Endothelial cell of umbilical vein (primary cell): ENCODE measurements around the gene SYTL3. TPM values are rescaled to one million over a fixed set of nuclear protein-coding genes. Genes with fewer than 3 reads are reported as not detected.

Experiments
- BruUV-seq: library from RNA; stranded (reverse); fragments of 400-500 nt; replicated peaks from 2 replicates; lab custom pipeline; 2021; lab: Mats Ljungman, UMichigan
- CTCF ChIA-PET: fragments of 300-600, 350-600 bp; sonication (Branson Sonifier 250); formaldehyde crosslinking; loops from one replicate; lab custom pipeline; 2021; ENCODE audit warnings: antibody characterized with exemption, inconsistent platforms; lab: Charles Lee
- POLR2A ChIA-PET: fragments of 300-600, 350-600 bp; sonication (Branson Sonifier 250); formaldehyde crosslinking; loops from one replicate; lab custom pipeline; 2021; ENCODE audit warnings: antibody characterized with exemption, inconsistent platforms; lab: Charles Lee
- DNase-seq: peaks from one replicate; pipeline ENCODE4 v3.0.0-alpha.2; 2011; ENCODE audit warnings: low read depth, low spot score
- FAIRE-seq: peaks from 2 replicates; lab custom pipeline; 2011; peaks lifted over from hg19 to GRCh38; lab: Jason Lieb, UNC
- H2AFZ ChIP-seq: 2 replicates; pipeline ENCODE4 v1.6.0; 2012; ENCODE audit warnings: low read depth, low read length, control low read depth, inconsistent platforms
- H3K27ac ChIP-seq: 2 replicates; pipeline ENCODE4 v1.5.1; 2011; ENCODE audit warnings: low read depth, mild to moderate bottlenecking, control low read depth, low read length, moderate library complexity; ENCODE audit not compliant: insufficient read depth
- H3K27me3 ChIP-seq, 2 experiments: 2 replicates each; pipeline versions ENCODE4 v1.6.0 to v1.6.1; 2011; ENCODE audit warnings: low read length in 2 of 2, mixed read lengths in 1 of 2; ENCODE audit not compliant: control insufficient read depth in 2 of 2, insufficient read depth in 2 of 2
- H3K36me3 ChIP-seq, 2 experiments: 2 replicates in 1 of 2; 3 replicates in 1 of 2; pipeline ENCODE4 v1.5.1; 2011; ENCODE audit warnings: low read length in 2 of 2, mild to moderate bottlenecking in 1 of 2, moderate library complexity in 1 of 2; ENCODE audit not compliant: control insufficient read depth in 2 of 2, insufficient read depth in 2 of 2; ENCODE audit errors: extremely low read depth in 1 of 2
- H3K4me1 ChIP-seq: 3 replicates; pipeline ENCODE4 v1.5.1; 2011; ENCODE audit warnings: mild to moderate bottlenecking, low read length; ENCODE audit not compliant: control insufficient read depth, insufficient read depth; ENCODE audit errors: extremely low read depth
- H3K4me2 ChIP-seq: 2 replicates; pipeline ENCODE4 v1.6.1; 2011; ENCODE audit warnings: low read length, control low read depth, mixed read lengths; ENCODE audit not compliant: insufficient read depth
- H3K4me3 ChIP-seq, 3 experiments: fragments of 200-600 bp in 1 of 3; sonication (generic), shearing (Covaris generic) in 1 of 3; replicated peaks in 1 of 3; 2 replicates each; pipeline ENCODE4 v1.5.1; 2011 to 2016; ENCODE audit warnings: control low read depth in 3 of 3, low read length in 3 of 3, mild to moderate bottlenecking in 2 of 3, inconsistent platforms in 1 of 3, low read depth in 1 of 3, moderate library complexity in 1 of 3; ENCODE audit not compliant: insufficient read depth in 1 of 3
- H3K79me2 ChIP-seq: 2 replicates; pipeline ENCODE4 v1.6.0; 2012; ENCODE audit warnings: low read length, inconsistent platforms; ENCODE audit not compliant: control insufficient read depth, insufficient read depth
- H3K9ac ChIP-seq: replicated peaks from 2 replicates; pipeline ENCODE3; 2011; ENCODE audit warnings: low read length, control low read depth; ENCODE audit not compliant: insufficient read depth; ENCODE audit errors: extremely low read depth
- H3K9me1 ChIP-seq: replicated peaks from 3 replicates; pipeline ENCODE4 v1.6.0; 2011; ENCODE audit warnings: mild to moderate bottlenecking, low read length; ENCODE audit not compliant: control insufficient read depth, insufficient read depth; ENCODE audit errors: extremely low read depth
- H3K9me3 ChIP-seq: replicated peaks from 2 replicates; pipeline ENCODE4 v1.5.1; 2012; ENCODE audit warnings: low read length, inconsistent platforms; ENCODE audit not compliant: control insufficient read depth, insufficient read depth
- H4K20me1 ChIP-seq: replicated peaks from 2 replicates; pipeline ENCODE3; 2011; ENCODE audit warnings: mild to moderate bottlenecking, low read length; ENCODE audit not compliant: control insufficient read depth, insufficient read depth; ENCODE audit errors: extremely low read depth
- EZH2 ChIP-seq: IDR thresholded peaks from 2 replicates; pipeline ENCODE4 v1.6.1; 2012; ENCODE audit warnings: borderline replicate concordance, low read depth, mild to moderate bottlenecking, moderate library complexity, low read length, inconsistent platforms; ENCODE audit not compliant: severe bottlenecking
- FOS ChIP-seq: IDR thresholded peaks from 2 replicates; pipeline ENCODE4 v1.6.1; 2011; ENCODE audit warnings: mild to moderate bottlenecking, low read length, moderate library complexity, borderline replicate concordance; ENCODE audit not compliant: insufficient read depth
- GATA2 ChIP-seq: IDR thresholded peaks from 2 replicates; pipeline ENCODE4 v1.7.0; 2011; ENCODE audit warnings: low read depth, mild to moderate bottlenecking, moderate library complexity, mixed read lengths, low read length; ENCODE audit not compliant: insufficient read length, insufficient read depth
- JUN ChIP-seq: IDR thresholded peaks from 2 replicates; pipeline ENCODE4 v1.6.1; 2011; ENCODE audit warnings: borderline replicate concordance, low read depth; ENCODE audit not compliant: insufficient read length, insufficient read depth
- MYC ChIP-seq: IDR thresholded peaks from one replicate; pipeline ENCODE4 v1.6.1; 2011; ENCODE audit warnings: mild to moderate bottlenecking, low read depth, low read length
- POLR2A ChIP-seq: IDR thresholded peaks from 2 replicates; pipeline ENCODE4 v1.6.1; 2012; ENCODE audit warnings: low read depth, mild to moderate bottlenecking, control low read depth, low read length
- POLR2AphosphoS5 ChIP-seq: IDR thresholded peaks from 2 replicates; pipeline ENCODE4 v1.6.1; 2012; ENCODE audit warnings: low read depth, mild to moderate bottlenecking, control low read depth, low read length, moderate library complexity; ENCODE audit not compliant: insufficient read depth
- dilution Hi-C: fragments of 300-500 bp; cut with MboI; formaldehyde crosslinking; loops from one replicate; pipeline ENCODE4 v1.15.0; 2019; ENCODE audit warnings: low sequenced_read_pairs; ENCODE audit not compliant: extremely low pct_ligation_motif_present
- intact Hi-C: fragments of 100-400 bp; cut with micrococcal nuclease; formaldehyde crosslinking; loops from one replicate; pipeline ENCODE4 v1.10.0; 2022
- polyA plus RNA-seq, 4 experiments: library from polyadenylated mRNA; depleted of rRNA in 3 of 4; stranded (reverse) in 3 of 4; unstranded in 1 of 4; fragments of >200 nt; gene quantifications; 2 replicates each; pipeline versions ENCODE4 v1.2.1 to v1.2.3, GENCODE V29; 2011 to 2012; ENCODE audit warnings: missing spikeins in 1 of 4
- total RNA-seq: library from RNA; stranded (reverse); gene quantifications from 2 replicates; pipeline ENCODE4 v1.2.3, GENCODE V29; 2021
- TF ChIP-seq, protein P1 (sequence below), 2 donors: IDR thresholded peaks; 1 replicate in 1 of 2; 2 replicates in 1 of 2; pipeline ENCODE4 v1.5.1; 2011; ENCODE audit warnings: low read length in 2 of 2, mild to moderate bottlenecking in 2 of 2, moderate library complexity in 2 of 2, control low read depth in 1 of 2, inconsistent platforms in 1 of 2, low read depth in 1 of 2; ENCODE audit not compliant: insufficient read depth in 1 of 2; ENCODE audit errors: extremely low read depth in 1 of 2

Gene SYTL3
- total and polyA plus RNA-seq, 2 donors (not counting 3 experiments of a cell fraction or from before 2014, with no cell fraction given): 0.59 to 0.77 TPM

DNA sequence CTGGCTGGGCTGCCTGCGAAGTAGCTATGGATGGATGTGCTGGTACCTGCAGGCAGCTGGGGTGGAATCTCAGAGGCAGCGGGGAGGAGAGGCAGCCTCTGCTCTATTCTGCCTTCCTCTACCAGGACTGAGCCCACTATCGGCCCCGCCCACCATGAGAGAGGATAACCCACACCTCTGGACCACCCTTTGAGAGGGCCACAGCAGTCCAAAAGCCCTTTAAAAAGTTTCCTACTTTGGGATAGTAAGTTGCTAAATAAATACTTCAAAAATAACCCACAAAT is 133.3 kb downstream of the SYTL3 start:
- H3K4me3 ChIP-seq: no peak overlapping the region
- BruUV-seq: no TSS peak
- dilution Hi-C loops: no loop called here
- FAIRE-seq: no peak
- H2AFZ ChIP-seq: no peak overlapping the region
- H4K20me1 ChIP-seq: no peaks in the 10 kb centered on the region
- H3K4me1 ChIP-seq: peaks cover 12% of the 10 kb centered on the region
- H3K27me3 ChIP-seq: no peaks in the 10 kb centered on the region
- H3K27ac ChIP-seq: no peak overlapping the region
- H3K9ac ChIP-seq: no peak overlapping the region
- no peaks in the 10 kb centered on the region for H3K9me3 ChIP-seq
- no peaks in the 10 kb centered on the region for H3K79me2 ChIP-seq
- ChIA-PET CTCF (no interaction called here), POLR2A (no interaction called here)
- intact Hi-C loops: loop anchor here (10.0 kb wide), 1 partner anchor 78 kb away; no protein-coding TSS in a partner anchor
- peaks cover 24 to 27% of the 10 kb centered on the region in 2 experiments for H3K36me3 ChIP-seq
- DNase-seq: no peak
- no peak overlapping the region for H3K4me2 ChIP-seq
- TF ChIP-seq JUN: no peak
- TF ChIP-seq, protein P1, sequence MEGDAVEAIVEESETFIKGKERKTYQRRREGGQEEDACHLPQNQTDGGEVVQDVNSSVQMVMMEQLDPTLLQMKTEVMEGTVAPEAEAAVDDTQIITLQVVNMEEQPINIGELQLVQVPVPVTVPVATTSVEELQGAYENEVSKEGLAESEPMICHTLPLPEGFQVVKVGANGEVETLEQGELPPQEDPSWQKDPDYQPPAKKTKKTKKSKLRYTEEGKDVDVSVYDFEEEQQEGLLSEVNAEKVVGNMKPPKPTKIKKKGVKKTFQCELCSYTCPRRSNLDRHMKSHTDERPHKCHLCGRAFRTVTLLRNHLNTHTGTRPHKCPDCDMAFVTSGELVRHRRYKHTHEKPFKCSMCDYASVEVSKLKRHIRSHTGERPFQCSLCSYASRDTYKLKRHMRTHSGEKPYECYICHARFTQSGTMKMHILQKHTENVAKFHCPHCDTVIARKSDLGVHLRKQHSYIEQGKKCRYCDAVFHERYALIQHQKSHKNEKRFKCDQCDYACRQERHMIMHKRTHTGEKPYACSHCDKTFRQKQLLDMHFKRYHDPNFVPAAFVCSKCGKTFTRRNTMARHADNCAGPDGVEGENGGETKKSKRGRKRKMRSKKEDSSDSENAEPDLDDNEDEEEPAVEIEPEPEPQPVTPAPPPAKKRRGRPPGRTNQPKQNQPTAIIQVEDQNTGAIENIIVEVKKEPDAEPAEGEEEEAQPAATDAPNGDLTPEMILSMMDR (IDR thresholded peaks at IDR 0.05; ENCODE audit: extremely low read depth in 1 of 2, insufficient read depth in 1 of 2, low read depth in 1 of 2, low read length in 2 of 2): no peak
- no peak for TF ChIP-seq FOS
- no peak for TF ChIP-seq EZH2
- TF ChIP-seq GATA2: no peak
- no peak for TF ChIP-seq POLR2AphosphoS5
- TF ChIP-seq POLR2A: no peak
- TF ChIP-seq MYC: no peak
- H3K9me1 ChIP-seq: no peaks in the 10 kb centered on the region
